Activated naive CD4-positive, alpha-beta T cell treated with anti-CD3 and anti-CD28 coated beads, Interleukin-2, amount 50 U/mL, for 16 hours (primary cell): ENCODE measurements around the gene PLCH2.
"Not testable (repeated sequence)": the region's sequence is repeated elsewhere in the genome, so short reads cannot be mapped to it uniquely, and the experiment has no call there.

Experiments used
- DNase-seq: peaks from one replicate; pipeline ENCODE4 v3.0.0-alpha.2; 2020

Gene PLCH2

GRCh38 chr1:2441746-2442145 lies 34.3 kb upstream of the PLCH2 start:
- DNase-seq = no peak

GRCh38 chr1:2442661-2443060 lies 33.4 kb upstream of the PLCH2 start:
- no peak for DNase-seq

DNA sequence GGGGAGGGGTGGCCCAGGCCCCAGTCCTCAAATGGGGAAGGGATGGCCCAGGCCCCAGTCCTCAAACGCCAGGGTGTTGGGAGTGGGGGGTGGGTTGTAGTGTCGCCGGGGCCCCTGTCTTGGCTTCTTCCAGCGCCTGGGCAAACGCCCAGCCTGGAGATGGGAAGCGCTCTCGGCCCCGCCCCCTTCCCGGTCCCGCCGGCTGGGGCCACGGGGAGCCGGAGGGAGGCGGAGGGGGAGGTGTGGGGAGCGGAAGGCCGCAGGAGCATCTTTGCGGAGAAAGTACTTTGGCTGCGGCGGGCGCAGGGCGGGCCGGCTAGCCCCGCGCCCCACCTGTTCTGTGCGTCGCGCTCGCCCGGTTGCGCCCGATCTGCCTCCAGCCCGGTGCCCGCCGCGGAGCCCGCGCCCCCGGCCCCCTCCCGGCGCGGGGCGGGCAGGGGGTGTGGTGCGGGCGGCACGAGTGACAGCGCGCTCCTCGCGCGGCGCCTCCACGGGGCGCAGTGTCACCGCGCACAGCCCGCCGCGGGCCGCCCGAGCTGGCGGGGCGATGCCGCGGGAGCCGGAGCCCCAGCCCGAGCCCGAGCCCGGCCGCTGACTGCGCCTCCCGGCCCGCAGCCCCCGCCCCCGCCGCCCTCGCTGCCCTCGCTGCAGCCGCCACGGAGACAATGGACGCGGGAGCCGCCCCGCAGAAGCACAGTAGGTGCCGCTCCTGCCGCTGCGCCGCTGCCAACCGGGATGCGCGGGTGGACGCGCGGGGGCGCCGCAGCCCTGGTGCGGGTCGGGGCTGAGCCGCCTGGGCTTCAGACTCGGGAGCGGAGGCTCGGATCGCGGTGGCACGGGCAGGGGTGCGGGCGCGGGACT lies 32.6 kb upstream of the PLCH2 start:
- DNase-seq = peak; percentile 27

DNA sequence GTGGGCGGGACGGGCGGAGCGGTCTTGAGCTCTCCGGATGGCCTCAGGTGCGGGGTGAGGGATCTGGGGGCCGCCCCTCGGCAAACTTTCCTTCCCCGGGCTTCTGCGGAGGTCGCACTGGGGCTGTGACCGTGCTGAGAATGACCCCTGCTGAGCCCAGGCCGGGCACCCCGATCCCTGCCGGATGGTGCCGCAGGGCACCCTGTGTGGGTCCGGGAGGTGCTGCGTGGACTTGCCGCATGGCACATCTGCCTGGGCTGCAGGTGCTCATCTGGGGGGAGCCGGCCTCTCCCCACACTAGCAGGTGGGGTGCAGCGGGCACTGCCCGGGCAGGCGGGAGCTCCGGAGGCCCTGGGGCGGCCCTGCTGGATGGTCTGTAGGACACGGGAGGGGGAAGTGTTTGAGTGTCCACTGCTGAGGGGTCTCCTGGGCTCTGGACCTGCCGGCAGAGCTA lies 31.9 kb upstream of the PLCH2 start:
- DNase-seq = no peak

DNA sequence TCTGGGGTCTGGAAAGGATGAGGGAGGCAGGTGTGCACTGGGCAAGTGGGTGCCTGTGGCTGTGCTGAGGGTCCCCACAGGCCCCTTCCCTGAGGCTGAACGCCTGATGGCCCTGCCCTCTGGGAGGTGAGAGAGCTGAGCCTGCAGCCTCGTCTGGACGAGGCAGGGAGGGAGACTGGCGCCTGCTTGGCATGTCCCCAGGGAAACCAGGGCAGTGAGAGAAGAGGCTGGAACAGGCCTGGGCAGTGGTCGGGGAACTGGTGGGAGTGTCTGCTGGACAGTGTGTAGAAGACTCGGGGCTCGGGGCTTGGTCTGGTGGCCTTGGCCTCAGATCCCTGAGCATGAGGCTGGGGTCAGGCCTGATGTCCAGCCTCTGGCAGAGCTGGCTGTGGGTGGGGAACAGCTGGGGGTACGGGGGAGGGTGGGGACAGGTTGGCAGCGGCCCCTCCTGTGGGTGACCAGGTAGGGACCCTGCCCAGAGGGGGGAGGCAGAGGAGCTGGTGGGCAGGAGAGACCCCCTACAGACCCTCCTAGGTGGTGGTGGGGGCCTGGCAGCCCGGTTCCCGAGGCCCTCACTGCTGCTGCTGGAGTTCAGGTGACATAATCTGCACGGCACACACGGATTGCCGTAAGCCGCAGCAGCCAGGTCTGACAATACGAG lies 30.8 kb upstream of the PLCH2 start:
- no peak for DNase-seq

DNA sequence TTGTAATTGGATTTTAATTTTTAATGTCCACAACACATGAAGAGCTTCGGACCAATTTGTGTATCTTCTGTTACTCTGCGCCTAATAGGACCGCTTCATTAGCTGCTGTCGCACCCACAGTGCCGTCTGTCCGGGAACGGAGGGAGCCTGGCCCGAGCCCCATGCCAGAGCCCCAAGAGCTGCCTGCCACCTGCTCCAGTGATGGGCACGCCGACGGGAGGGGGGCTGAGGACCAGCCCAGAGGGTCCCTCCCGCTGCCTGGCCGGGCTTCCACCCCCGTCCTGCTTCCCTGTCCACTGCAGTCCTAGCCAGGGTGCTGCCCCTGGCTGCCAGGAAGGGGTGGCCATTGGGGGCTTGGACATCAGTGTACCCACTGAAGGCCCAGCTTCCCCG lies 30.3 kb upstream of the PLCH2 start:
- no peak for DNase-seq

DNA sequence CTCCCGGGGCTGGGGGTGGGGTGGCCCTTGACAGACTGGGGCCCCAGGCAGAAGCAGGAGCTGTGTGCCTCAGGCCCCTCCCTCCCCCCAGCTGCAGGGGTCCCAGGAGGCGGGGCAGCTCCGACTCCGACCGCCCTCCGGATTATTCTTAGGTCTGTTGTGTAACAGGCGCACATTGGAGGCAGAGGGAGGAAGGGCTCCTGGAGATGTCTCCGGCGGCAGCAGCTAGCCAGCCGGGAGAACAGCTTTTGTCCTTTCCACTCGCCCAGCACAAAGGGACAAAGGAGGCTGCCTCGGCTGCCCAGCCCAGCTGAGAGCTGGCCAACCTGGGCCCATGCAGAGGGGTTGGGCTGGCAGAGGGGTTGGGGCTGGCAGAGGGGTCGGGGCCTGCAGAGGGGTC lies 29.7 kb upstream of the PLCH2 start:
- no peak for DNase-seq

GRCh38 chr1:2446861-2447260 lies 29.2 kb upstream of the PLCH2 start:
- DNase-seq = no peak

- DNase-seq = no peak
Observed at GRCh38 chr1:2447276-2448097, 28.6 kb upstream of the PLCH2 start.

DNA sequence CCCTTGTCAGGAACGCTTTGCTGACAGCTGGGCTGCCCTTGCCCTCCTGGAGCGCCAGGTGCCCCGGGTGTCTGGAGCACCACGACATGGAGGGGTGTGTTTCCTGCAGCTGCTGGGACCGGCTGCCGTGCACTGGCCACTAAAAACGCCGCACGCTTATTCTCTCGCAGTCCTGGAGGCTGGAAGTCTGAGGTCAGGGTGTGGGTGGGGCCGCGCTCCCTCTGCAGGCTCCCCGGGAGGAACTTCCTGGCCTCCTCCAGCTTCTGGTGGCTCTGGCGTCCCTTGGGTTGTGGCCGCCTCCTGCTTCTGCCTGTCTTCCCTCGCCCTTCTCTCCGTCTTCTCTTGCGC lies 28.0 kb upstream of the PLCH2 start:
- DNase-seq = no peak

GRCh38 chr1:2449636-2450454 lies 26.2 kb upstream of the PLCH2 start:
- no peak for DNase-seq

DNA sequence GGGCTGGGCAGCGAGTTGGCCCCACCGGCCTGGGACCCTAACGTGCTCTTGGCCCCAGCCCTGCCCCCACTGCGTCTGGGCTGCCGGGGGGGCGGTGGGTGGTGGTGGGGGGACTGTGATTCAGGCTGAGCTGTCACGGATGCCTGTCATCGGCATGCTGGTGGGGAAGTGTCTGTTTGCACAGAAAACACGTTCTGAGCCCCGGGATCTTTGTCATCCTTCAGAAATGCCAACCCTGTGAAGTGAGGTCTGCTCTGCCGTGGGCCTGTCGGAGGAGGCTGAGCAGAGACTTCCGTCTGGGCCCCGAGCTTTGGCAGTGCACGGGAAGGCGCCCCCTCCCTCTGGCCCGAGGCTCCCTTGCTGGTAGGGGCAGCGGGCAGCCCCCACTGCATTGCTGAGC lies 24.3 kb upstream of the PLCH2 start:
- no peak for DNase-seq

GRCh38 chr1:2452201-2452931 lies 23.7 kb upstream of the PLCH2 start:
- DNase-seq = no peak

DNA sequence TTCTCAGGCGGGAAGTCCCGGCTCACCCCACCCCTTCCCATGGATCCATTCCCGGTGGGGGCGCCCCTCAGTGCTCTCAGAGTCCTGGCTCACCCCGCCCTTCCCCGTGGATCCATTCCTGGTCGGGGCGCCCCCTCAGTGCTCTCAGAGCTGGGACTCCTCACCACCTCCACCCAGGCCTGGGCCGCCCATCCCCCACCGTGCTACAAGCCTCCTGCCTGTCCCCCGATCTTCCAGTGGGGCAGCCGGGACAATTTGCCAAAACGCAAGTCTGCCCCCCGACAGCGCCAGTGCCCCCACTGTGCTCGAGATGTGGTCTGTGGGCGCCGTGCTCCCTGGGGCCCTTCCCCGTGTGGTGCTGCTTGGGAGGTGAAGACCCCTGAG lies 23.2 kb upstream of the PLCH2 start:
- no peak for DNase-seq

GRCh38 chr1:2454227-2454626 lies 21.9 kb upstream of the PLCH2 start:
- no peak for DNase-seq

DNA sequence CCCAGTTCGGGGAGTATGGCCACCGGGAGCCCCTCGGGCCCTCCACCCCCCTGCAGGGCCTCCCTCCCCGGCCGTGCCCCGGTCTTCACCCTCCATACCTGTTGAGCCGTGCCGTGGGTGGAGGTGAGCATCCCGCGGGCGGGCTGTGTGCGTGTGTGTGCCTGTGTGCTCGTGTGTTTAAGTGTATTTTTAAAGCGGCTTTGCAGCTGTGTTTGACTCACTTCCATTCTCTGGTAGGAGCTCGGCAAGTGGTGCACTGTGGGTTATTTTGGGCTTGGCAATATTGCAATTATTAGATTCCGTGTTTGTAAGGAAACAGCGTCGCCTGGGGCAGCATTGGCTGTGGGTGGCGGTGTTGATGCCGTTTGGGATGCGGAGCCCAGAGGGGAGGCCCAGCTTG lies 20.3 kb upstream of the PLCH2 start:
- no peak for DNase-seq

DNA sequence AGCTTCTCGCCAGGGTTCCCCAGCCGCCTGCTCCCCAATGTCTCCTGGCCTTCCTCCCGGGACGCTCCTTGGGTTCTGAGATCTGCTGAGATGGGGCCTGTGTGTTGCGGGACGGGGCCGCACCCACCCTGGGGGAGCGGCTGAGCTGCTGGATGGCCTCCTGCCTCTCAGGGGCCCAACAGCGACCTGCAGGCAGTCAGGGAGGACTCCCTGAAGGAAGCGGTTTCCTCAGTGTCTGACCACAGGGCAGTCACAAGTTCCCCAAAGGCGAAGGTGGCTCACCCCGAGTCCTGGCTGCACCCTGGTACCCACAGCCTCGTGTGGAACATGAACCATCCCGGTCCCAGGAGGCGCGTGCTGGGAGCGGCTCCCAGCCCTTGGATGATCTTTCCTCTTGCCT lies 18.6 kb upstream of the PLCH2 start:
- DNase-seq = no peak

DNA sequence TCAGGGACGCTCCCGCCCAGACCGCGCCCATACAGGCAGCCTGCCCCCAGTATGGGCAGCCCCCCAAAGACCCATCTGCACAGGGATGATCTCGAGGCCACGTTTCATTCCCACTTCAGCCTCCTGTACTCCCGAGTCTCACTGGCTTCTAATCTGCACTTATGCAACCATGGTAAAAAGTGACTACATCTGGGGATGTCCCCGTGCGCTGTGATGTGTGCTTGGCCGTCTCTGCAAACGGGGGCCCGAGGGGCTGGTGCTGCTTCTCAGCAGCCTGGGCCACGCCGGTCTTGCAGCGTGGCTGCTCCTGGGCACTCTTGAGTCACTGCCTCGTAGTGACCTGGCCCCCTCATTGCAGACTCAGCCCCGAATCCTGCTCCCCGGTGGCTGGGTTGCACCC lies 17.4 kb upstream of the PLCH2 start:
- no peak for DNase-seq

DNA sequence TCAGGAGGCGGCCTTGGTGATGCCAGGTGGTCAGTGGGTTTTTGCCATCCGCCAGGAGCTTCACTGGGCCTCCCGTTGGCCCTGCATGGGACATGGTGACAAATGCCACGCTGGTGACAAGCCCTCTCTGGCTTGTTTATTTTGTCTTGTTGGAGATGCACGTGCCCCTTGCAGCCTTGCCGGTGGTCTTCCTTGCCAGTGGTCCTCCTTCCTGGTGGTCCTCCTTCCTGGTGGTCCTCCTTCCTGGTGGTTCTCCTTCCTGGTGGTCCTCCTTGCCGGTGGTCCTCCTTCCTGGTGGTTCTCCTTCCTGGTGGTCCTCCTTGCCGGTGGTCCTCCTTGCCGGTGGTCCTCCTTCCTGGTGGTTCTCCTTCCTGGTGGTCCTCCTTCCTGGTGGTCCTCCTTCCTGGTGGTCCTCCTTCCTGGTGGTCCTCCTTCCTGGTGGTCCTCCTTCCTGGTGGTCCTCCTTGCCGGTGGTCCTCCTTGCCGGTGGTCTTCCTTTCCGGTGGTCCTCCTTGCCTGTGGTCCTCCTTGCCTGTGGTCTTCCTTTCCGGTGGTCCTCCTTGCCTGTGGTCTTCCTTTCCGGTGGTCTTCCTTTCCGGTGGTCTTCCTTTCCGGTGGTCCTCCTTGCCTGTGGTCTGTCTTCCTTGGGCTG lies 16.9 kb upstream of the PLCH2 start:
- DNase-seq = not testable (repeated sequence)

- no peak for DNase-seq
Observed at GRCh38 chr1:2459757-2460156, 16.3 kb upstream of the PLCH2 start.

DNA sequence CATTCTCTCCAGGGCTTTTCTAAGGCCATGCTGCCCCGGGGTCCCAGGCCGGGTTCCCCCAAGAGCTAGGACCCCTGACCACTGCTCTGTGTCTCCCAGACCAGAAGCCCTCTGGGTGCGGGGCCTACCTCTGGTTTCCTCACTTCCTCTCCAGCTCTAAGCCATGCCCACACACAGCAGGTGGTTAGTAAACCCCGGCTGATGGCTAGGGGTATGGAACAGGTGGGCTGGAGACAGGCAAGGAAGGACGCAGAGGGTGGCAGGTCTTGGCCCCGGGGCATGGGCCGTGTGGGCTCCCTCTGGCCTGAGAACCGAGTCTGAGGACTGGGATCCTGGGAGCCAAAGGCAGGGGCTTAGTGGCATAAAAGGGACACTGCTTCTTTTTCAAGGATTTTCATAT lies 15.9 kb upstream of the PLCH2 start:
- no peak for DNase-seq
